Prostate gland (tissue), 2 donors: ENCODE data around the gene SLC44A2. TPM values are rescaled to one million over a fixed set of nuclear protein-coding genes. Genes with fewer than 3 reads are reported as not detected.

Experiments used
- DNase-seq: peaks from one replicate; pipeline ENCODE4 v3.0.0-alpha.2; 2019; ENCODE audit warnings: low spot score
- H3K27ac ChIP-seq, 2 donors: fragments of 200-600 bp; sonication (generic); 2 replicates each; pipeline ENCODE4 v1.5.1; 2017 to 2019
- H3K27me3 ChIP-seq: fragments of 200-600 bp; sonication (generic); replicated peaks from 2 replicates; pipeline ENCODE4 v1.5.1; 2019; ENCODE audit not compliant: insufficient read depth
- H3K36me3 ChIP-seq, 2 donors: fragments of 200-600 bp; sonication (generic); 1 replicate in 1 of 2; 2 replicates in 1 of 2; pipeline versions ENCODE4 v1.5.1 to v1.8.1; 2017 to 2019
- H3K4me1 ChIP-seq: fragments of 200-600 bp; sonication (generic); replicated peaks from 2 replicates; pipeline ENCODE4 v1.5.1; 2019
- H3K4me3 ChIP-seq, 2 donors: fragments of 200-600 bp; sonication (generic); 2 replicates each; pipeline ENCODE4 v1.5.1; 2017 to 2019
- H3K9me3 ChIP-seq: fragments of 200-600 bp; sonication (generic); 2 replicates; pipeline ENCODE4 v1.5.1; 2017
- POLR2A ChIP-seq: fragments of 450-650 bp; IDR thresholded peaks from one replicate; pipeline ENCODE4 v1.6.1; 2016; ENCODE audit warnings: antibody characterized with exemption, mild to moderate bottlenecking
- POLR2AphosphoS5 ChIP-seq: sonication (generic); formaldehyde crosslinking; IDR thresholded peaks from one replicate; pipeline ENCODE4 v1.6.1; 2017; ENCODE audit warnings: antibody characterized with exemption
- WGBS: methylation state at CpG from one replicate; pipeline ENCODE4 v1.1.5; 2018; 5-methylcytosine and 5-hydroxymethylcytosine counted together
- intact Hi-C: fragments of 100-400 bp; cut with DNase I; formaldehyde crosslinking; loops from one replicate; pipeline ENCODE4 v1.14.2; 2022
- total RNA-seq, 2 donors: library from RNA; depleted of rRNA; stranded (reverse); fragments of >200 nt; gene quantifications; one replicate each; pipeline ENCODE4 v1.1.0, GENCODE V29; 2016
- TF ChIP-seq, protein P1 (sequence below), 4 experiments: fragments of 200-600 bp in 2 of 4; fragments of 450-650 bp in 2 of 4; sonication (generic) in 2 of 4; IDR thresholded peaks; 1 replicate in 3 of 4; 2 replicates in 1 of 4; pipeline ENCODE4 v1.5.1; 2016 to 2019; ENCODE audit warnings: antibody characterized with exemption in 4 of 4, mild to moderate bottlenecking in 2 of 4, moderate library complexity in 2 of 4

SLC44A2 gene
- total RNA-seq, 2 donors from 2014 or later, result 91.1 to 402 TPM

DNA sequence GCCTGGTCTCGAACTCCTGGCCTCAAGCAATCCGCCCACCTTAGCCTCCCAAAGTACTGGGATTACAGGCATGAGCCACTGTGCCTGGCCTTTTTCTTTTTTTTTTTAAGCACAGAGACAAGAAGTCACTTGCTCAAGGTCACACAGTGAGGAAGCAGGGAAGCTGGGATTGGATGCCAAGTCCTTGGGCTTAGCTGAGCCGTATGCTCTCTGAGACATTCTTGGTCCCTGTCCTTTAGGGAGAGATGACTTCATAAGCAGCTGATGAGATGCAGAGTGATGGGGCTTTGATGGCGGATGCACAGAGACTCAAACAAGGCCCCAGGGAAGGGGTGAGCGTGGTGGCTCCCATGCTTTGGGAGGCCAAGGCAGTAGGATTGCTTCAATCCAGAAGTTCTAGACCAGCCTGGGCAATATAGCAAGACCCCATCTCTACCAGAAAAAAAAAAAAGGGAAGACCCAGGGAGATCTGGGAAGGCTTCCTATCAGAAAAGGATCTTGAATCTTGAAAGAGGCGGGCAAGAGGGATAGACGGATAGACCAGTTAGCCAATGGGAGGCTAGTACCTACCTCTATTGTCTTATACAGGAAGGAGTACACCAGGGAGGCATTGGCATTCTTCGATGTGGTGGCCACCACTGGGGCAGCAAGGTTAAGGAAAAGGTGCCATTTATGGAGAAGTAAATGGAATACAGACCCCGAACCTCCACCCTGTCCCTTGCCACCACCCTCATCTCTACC, 42.1 kb upstream of the SLC44A2 start:
- Histone ChIP-seq H3K36me3 (no peaks in the 10 kb centered on the region), H3K4me1 (no peaks in the 10 kb centered on the region), H3K27me3 (no peaks in the 10 kb centered on the region), H3K4me3 (no peak overlapping the region), H3K9me3 (no peaks in the 10 kb centered on the region), H3K27ac (no peak overlapping the region)
- no peak for DNase-seq
- 84% methylated on average over 9 of the region's 9 CpGs for WGBS
- intact Hi-C loops, result no loop called here
- TF ChIP-seq POLR2A, result no peak
- no peak for TF ChIP-seq POLR2AphosphoS5

DNA sequence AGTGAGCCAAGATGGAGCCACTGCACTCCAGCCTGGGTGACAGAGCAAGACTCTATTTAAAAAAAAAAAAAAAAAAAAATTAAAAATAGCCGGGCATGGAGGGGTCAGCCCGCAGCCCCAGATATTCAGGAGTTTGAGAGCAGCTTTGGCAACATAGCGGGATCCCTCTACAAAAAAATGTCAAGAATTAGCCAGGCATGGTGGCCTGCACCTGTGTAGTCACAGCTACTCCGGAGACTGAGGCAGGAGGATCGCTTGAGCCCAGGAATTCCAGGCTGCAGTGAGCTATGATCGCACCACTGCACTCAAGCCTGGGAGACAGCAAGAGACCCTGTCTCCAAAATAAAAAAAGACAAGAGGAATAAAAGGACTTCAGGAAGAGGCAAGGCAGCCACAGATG, 39.0 kb upstream of the SLC44A2 start:
- WGBS, result 50% methylated on average over 6 of the region's 6 CpGs
- TF ChIP-seq POLR2A (no peak), POLR2AphosphoS5 (no peak)
- TF ChIP-seq, protein P1, sequence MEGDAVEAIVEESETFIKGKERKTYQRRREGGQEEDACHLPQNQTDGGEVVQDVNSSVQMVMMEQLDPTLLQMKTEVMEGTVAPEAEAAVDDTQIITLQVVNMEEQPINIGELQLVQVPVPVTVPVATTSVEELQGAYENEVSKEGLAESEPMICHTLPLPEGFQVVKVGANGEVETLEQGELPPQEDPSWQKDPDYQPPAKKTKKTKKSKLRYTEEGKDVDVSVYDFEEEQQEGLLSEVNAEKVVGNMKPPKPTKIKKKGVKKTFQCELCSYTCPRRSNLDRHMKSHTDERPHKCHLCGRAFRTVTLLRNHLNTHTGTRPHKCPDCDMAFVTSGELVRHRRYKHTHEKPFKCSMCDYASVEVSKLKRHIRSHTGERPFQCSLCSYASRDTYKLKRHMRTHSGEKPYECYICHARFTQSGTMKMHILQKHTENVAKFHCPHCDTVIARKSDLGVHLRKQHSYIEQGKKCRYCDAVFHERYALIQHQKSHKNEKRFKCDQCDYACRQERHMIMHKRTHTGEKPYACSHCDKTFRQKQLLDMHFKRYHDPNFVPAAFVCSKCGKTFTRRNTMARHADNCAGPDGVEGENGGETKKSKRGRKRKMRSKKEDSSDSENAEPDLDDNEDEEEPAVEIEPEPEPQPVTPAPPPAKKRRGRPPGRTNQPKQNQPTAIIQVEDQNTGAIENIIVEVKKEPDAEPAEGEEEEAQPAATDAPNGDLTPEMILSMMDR (IDR thresholded peaks at IDR 0.05), result no peak
- H3K27me3 ChIP-seq, result no peaks in the 10 kb centered on the region
- H3K36me3 ChIP-seq, result no peaks in the 10 kb centered on the region
- intact Hi-C loops, result no loop called here
- peak overlapping the region; percentile 40 to 47 for H3K4me3 ChIP-seq
- peak overlapping the region; percentile 34 to 55 for H3K27ac ChIP-seq
- no peaks in the 10 kb centered on the region for H3K4me1 ChIP-seq
- no peak for DNase-seq
- no peaks in the 10 kb centered on the region for H3K9me3 ChIP-seq

DNA sequence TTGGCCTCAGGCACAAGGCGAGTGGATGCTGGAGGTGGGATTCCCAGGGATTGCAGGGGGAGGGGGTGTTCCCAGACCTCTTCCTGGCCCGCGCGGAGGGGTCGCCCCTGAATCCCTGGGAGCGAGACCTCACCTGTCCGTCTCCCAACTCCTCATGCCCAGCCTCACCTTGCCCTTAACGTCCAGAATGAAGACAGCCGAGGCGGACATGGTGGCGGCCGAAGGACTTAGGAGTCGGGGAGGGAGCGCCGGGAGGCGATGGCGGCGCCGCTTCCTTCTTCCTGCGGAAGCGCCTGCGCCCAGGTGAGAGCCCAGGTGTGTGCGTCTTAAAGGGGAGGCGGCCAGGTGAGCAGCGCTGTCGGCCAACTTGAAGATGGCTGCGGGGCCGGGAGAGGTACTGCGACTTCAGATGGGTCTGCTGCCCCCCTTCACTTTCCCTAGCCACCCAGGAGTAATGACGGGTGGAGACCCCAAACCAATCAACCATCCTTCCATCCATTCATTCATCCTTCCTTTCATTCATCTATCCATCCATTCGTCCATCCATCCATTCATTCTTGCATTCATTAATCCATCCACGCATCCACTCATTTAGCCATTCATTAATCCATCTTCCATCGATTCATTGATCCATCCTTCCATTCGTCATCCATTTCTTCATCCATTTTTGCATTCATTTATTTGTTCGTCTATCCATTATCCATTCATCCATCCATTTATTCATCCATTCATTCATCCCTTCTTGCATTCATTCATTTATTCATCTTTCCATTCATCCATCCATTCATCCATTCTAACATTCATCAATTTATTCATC, 38.1 kb upstream of the SLC44A2 start, which contains the start of gene AP1M2:
Gene AP1M2 (minus strand): TSS at position 291 of the 817 bp plus-strand sequence. CDS start 81 bp downstream, at position 210.
- no peaks in the 10 kb centered on the region for H3K9me3 ChIP-seq
- DNase-seq, result no peak
- no peaks in the 10 kb centered on the region for H3K36me3 ChIP-seq
- intact Hi-C loops, result no loop called here
- H3K27ac ChIP-seq, result peak within 1 kb of the TSS; percentile 34 to 55
- WGBS, result 17% methylated on average over 35 of the region's 35 CpGs
- peak within 1 kb of the TSS; percentile 40 to 47 for H3K4me3 ChIP-seq
- no peak for TF ChIP-seq POLR2AphosphoS5
- TF ChIP-seq, protein P1 (IDR thresholded peaks at IDR 0.05), result no peak
- no peak for TF ChIP-seq POLR2A
- H3K4me1 ChIP-seq, result no peaks in the 10 kb centered on the region
- H3K27me3 ChIP-seq, result no peaks in the 10 kb centered on the region

DNA sequence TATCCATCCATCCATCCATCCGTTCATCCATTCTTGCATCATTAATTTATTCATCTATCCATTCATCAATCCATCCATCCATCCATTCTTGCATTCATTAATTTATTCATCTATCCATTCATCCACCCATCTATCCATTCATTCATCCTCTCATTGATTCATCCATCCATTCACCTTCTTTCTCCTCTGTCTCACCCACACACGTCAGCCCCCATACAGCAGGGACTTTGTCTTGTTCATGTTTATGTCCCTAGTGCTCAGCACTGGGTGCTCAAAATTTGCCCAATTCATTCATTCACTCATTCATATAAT, 37.6 kb upstream of the SLC44A2 start:
- WGBS, result 95% methylated on average over 2 of the region's 2 CpGs
- TF ChIP-seq POLR2A, result no peak
- TF ChIP-seq, protein P1 (IDR thresholded peaks at IDR 0.05), result no peak
- no peak for TF ChIP-seq POLR2AphosphoS5
- H3K27ac ChIP-seq, result no peak overlapping the region
- H3K9me3 ChIP-seq, result no peaks in the 10 kb centered on the region
- intact Hi-C loops, result no loop called here
- no peak overlapping the region for H3K4me3 ChIP-seq
- H3K27me3 ChIP-seq, result no peaks in the 10 kb centered on the region
- H3K4me1 ChIP-seq, result no peaks in the 10 kb centered on the region
- no peak for DNase-seq
- no peaks in the 10 kb centered on the region for H3K36me3 ChIP-seq

DNA sequence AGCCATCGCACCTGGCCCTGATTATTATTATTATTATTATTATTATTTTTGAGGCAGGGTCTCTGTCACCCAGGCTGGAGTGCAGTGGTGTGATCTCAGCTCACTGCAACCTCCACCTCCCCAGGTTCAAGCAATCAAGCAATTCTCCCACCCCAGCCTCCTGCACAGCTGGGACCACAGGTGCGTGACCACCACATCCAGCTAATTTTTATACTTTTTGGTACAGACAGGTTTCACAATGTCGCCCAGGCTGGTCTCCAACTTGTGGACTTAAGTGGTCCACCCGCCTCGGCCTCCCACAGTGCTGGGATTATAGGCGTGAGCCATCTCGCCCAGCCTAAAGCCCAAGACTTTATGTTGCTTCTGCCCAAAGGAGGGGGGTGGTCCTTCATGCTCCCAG, 32.2 kb upstream of the SLC44A2 start:
- TF ChIP-seq POLR2AphosphoS5 (no peak), POLR2A (no peak)
- TF ChIP-seq, protein P1 (IDR thresholded peaks at IDR 0.05), result no peak
- H3K27me3 ChIP-seq, result no peaks in the 10 kb centered on the region
- no peak for DNase-seq
- no peaks in the 10 kb centered on the region for H3K9me3 ChIP-seq
- no peak overlapping the region for H3K4me3 ChIP-seq
- intact Hi-C loops, result no loop called here
- no peak overlapping the region for H3K27ac ChIP-seq
- H3K4me1 ChIP-seq, result no peaks in the 10 kb centered on the region
- no peaks in the 10 kb centered on the region for H3K36me3 ChIP-seq
- WGBS, result 85% methylated on average over 7 of the region's 7 CpGs
